GM18505 (cell line): Measurements from ENCODE around the gene ALS2.

Experiments
- ATAC-seq: cut with Tn5 transposase; IDR thresholded peaks from one replicate; pipeline ENCODE4 v1.9.1; 2021; ENCODE audit not compliant: unreplicated experiment
- POLR2A ChIP-seq: IDR thresholded peaks from 4 replicates; pipeline ENCODE4 v1.6.1; 2011; ENCODE audit warnings: borderline replicate concordance; ENCODE audit not compliant: insufficient read depth, insufficient read length; ENCODE audit errors: extremely low read depth

Gene ALS2

DNA sequence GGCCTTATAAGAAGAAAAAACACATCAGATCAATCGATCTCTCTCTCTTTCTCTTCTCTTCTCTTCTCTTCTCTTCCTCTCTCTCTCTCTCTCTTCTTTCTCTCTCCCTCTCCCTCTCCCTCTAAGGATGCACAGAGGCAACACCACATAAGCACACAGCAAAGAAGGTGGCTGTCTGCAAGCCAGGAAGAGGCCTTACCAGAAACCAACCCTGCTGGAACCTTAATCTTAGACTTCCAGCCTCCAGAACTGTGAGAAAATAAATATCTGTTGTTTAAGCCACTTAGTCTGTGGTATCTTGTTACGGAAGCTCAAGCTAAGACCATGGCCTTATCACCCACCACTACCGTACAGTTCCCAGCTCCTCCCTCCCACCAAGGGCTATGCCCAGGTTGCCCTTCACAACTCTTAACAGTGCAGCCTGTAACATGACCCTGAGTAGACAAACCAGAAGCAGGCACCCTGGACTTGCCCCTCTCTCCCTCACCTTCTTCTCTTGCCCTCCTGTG, 112.3 kb downstream of the ALS2 start:
- no peak for ATAC-seq
- TF ChIP-seq POLR2A = no peak

DNA sequence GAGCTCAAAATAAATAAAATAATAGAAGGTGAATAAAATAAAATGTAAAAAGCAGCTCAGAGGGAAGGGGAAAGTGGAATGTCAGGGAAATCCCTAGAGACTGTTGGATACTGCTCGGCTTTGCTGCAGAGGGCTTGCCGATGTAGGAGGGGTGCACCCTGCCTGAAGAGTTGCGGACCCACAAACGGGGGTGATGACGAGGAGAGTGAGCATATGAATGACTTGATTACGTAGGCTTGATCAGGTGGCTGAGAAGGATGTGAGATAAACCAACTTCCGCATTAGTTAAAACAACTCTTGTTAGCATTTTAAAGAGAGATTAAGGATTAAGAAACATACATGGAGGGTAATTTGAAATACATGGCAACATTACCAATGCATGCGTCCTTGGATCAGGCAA, 116.4 kb downstream of the ALS2 start:
- TF ChIP-seq POLR2A = no peak
- ATAC-seq = no peak

DNA sequence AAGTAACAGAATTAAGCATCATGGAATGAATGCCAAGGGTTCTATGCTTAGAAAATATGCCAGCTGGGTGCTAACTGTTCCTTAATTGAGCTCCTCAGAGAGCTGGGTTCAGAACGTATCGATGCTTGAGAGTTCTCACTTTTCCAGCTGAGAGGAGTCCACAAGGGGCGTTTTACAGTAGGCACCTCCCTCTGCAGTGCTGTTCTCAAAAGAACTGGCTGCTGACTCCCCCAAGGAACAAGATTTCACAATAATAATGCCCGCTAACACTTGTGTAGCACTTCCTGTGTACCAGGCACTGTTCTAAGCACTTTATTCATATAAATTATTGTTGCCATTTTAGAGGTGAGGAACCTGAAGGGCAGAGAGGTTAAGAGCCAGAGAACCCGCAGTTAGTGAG, 119.4 kb downstream of the ALS2 start:
- no peak for TF ChIP-seq POLR2A
- ATAC-seq = no peak

DNA sequence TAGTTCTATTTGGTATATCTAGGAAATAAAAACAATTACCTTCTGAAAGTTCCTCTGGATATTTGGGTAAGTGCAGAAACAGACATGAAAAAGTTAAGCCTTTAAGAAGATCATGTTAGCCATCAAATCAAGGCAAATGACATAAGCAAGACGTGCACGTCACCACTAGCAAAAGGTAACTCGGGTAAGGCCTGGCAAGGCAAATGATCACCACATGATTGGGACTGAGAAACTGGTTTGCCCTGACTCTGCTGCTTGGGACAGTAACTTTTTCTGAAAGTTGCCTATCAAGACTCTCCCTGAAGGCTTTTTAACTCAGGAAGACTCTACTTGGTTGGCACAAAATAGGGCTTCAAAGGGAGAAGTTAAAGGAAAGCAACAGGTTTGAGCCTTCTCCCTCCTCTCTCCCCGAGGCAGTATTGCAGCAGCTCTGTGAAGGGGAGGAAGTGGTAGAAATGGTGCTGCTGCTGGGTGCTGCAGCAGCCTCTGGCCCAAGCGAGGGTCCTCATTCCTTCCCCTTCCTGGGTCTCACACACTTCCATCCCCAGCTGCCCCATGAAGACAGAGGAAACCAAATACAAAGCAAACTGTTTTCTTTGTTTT, 120.3 kb downstream of the ALS2 start:
- no peak for ATAC-seq
- no peak for TF ChIP-seq POLR2A

DNA sequence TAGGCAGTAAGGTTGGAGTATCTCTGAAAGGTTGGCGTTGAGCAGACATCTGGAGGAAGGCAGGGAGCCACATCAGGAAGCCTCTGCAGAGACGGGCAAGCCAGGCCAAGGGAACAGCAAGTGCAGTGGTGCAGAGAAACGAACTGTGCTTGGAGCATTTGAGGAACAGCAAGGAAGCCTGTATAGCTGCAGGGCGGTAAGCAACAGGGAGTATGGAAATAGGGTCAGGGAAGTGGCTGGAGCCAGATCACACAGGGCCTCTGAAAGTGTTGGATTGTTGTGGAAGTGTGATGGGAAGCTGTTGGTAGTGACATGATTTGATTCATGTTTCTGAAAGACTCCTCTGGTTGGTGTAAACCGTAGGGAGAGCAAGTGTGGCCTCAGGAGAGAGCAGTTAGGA, 124.0 kb downstream of the ALS2 start:
- no peak for TF ChIP-seq POLR2A
- no peak for ATAC-seq

DNA sequence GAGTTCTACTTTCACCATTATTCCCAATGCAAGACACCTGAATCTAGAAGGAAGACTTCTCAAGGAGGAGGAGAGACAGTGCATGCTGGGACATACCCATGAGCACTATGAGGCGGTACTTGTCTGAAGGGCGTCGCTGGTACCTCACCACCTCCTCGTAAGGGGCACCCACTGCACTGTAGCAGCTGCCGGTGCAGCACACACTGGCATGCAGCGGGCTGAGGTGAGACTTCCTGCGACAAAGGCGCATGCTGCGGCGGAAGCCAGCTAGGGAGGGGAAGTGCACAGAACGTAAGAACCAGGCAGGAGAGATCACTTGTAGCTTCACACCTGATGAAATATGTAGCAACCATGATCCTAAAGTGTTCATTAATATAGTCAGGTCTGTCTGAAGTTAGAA, 124.6 kb downstream of the ALS2 start:
- no peak for ATAC-seq
- no peak for TF ChIP-seq POLR2A

DNA sequence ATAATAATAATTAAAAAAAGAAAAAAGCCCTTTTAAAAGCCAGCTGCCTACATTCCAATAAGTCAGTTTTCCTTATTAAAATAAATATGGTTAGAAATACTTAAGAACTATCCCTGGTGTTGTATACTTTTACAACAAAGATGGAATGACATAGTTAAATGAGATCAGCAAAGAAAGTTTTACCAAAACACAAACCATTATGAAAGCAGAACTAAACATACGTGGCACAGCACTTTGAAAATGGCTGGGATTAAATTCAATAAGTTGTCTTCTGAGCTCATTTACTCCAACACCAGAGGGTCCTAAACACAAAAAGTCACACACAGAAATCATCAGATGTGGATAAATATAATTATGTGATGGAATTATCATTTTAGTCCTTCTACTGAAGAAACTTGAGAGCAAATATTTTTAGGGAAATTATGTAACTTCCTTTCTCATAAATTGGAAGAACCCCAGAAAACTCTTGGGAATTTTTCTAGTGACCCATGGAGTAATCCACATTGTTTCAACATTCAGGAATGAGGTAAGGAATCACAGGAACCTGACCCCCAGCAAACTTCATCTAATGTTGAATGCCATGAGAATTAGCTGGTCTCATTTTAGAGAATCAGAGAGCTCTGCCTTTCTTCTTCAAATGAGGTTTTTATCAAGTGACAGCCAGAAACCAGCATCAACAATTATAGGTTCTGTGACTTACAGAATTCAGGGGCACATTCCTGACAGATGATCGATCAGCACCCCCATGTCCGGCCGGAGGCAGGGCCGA, 125.9 kb downstream of the ALS2 start:
- TF ChIP-seq POLR2A = no peak
- no peak for ATAC-seq

DNA sequence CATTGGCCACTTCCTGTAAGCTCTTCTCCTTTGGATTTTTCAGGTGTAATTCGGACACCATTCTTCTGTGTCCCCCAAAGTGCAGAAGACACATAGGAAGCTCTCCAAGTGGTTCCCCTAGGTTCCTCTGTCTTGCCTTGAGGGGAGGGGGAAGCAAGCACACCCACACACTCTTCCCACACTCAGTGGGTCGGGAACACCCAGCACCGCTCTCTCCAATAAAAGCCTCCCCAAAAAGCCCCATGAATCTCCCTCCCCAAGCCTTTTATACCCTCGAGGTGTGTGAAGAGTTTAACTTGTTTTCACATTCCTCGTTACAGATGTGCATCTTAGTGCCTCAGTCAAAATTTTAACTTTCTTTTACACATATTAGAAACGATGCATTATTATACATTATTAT, 127.5 kb downstream of the ALS2 start:
- no peak for ATAC-seq
- no peak for TF ChIP-seq POLR2A
